Neural progenitor cell (in vitro differentiated cells): ENCODE data around the gene ADK. TPM values are rescaled to one million over a fixed set of nuclear protein-coding genes. Genes with fewer than 3 reads are reported as not detected.

Source experiments
- DNase-seq: peaks from one replicate; pipeline ENCODE4 v3.0.0-alpha.2; 2016; ENCODE audit warnings: low spot score
- H2AFZ ChIP-seq: fragments of 200-600 bp; sonication (generic); replicated peaks from 2 replicates; pipeline ENCODE4 v1.6.1; 2016; ENCODE audit warnings: antibody characterized with exemption
- H3F3A ChIP-seq: fragments of 200-600 bp; sonication (generic); 2 replicates; pipeline ENCODE4 v1.6.1; 2016; ENCODE audit warnings: antibody characterized with exemption, low read depth
- H3K27ac ChIP-seq: fragments of 200-600 bp; sonication (generic); 2 replicates; pipeline ENCODE4 v1.5.1; 2016; ENCODE audit warnings: mild to moderate bottlenecking
- H3K27me3 ChIP-seq: fragments of 200-600 bp; sonication (generic); 2 replicates; pipeline ENCODE4 v1.6.1; 2016; ENCODE audit warnings: mild to moderate bottlenecking, moderate library complexity
- H3K36me3 ChIP-seq: fragments of 200-600 bp; sonication (generic); 2 replicates; pipeline ENCODE4 v1.5.1; 2016
- H3K4me1 ChIP-seq: fragments of 200-600 bp; sonication (generic); 2 replicates; pipeline ENCODE4 v1.6.1; 2016; ENCODE audit warnings: mixed run types
- H3K4me2 ChIP-seq: fragments of 200-600 bp; sonication (generic); 2 replicates; pipeline ENCODE4 v1.6.1; 2016
- H3K4me3 ChIP-seq: fragments of 200-600 bp; sonication (generic); 2 replicates; pipeline ENCODE4 v1.5.1; 2016
- H3K79me2 ChIP-seq: fragments of 200-600 bp; sonication (generic); 2 replicates; pipeline ENCODE4 v1.6.1; 2016; ENCODE audit warnings: low read depth
- H3K9ac ChIP-seq: fragments of 200-600 bp; sonication (generic); 2 replicates; pipeline ENCODE4 v1.6.1; 2016
- H3K9me3 ChIP-seq: fragments of 200-600 bp; sonication (generic); 2 replicates; pipeline ENCODE4 v1.5.1; 2016; ENCODE audit warnings: low read depth
- H4K20me1 ChIP-seq: fragments of 200-600 bp; sonication (generic); 2 replicates; pipeline ENCODE4 v1.6.1; 2016; ENCODE audit warnings: low read depth
- H3K27ac Mint-ChIP-seq: 3 replicates; pipeline ENCODE4 v1.8.0; 2021; ENCODE audit warnings: mixed read lengths
- H3K27me3 Mint-ChIP-seq: 2 replicates; pipeline ENCODE4 v1.8.0; 2022; ENCODE audit warnings: low read depth, mild to moderate bottlenecking, inconsistent platforms, moderate library complexity, mixed read lengths; ENCODE audit not compliant: insufficient read depth
- H3K36me3 Mint-ChIP-seq: 3 replicates; pipeline ENCODE4 v1.8.0; 2021; ENCODE audit warnings: mixed read lengths
- H3K4me1 Mint-ChIP-seq: 3 replicates; pipeline ENCODE4 v1.8.0; 2021; ENCODE audit warnings: mixed read lengths
- H3K4me3 Mint-ChIP-seq: 3 replicates; pipeline ENCODE4 v1.8.0; 2021; ENCODE audit warnings: mild to moderate bottlenecking, moderate library complexity, mixed read lengths
- H3K9me3 Mint-ChIP-seq: 3 replicates; pipeline ENCODE4 v1.8.0; 2020; ENCODE audit warnings: mixed read lengths
- CTCF ChIP-seq: fragments of 200-600 bp; sonication (generic); IDR thresholded peaks from 2 replicates; pipeline ENCODE4 v1.5.1; 2017; ENCODE audit warnings: antibody characterized with exemption, mild to moderate bottlenecking
- EZH2 ChIP-seq: fragments of 200-600 bp; sonication (generic); IDR thresholded peaks from 2 replicates; pipeline ENCODE4 v1.6.1; 2017; ENCODE audit warnings: antibody characterized with exemption, mild to moderate bottlenecking, moderate library complexity
- EZH2phosphoT487 ChIP-seq: fragments of 200-600 bp; sonication (generic); IDR thresholded peaks from 2 replicates; pipeline ENCODE4 v1.6.1; 2017; ENCODE audit warnings: antibody characterized with exemption
- total RNA-seq: library from RNA; depleted of rRNA; stranded (reverse); fragments of >200 nt; gene quantifications from 2 replicates; pipeline ENCODE4 v1.2.3, GENCODE V29; 2015; ENCODE audit warnings: low replicate concordance

Gene ADK
- total RNA-seq, 1 donor from 2014 or later = 50.9 TPM

- Mint-ChIP-seq H3K27ac (no peak overlapping the region), H3K4me1 (no peaks in the 10 kb centered on the region), H3K4me3 (no peak overlapping the region), H3K9me3 (no peaks in the 10 kb centered on the region), H3K27me3 (peaks cover 3% of the 10 kb centered on the region), H3K36me3 (peaks cover 4% of the 10 kb centered on the region)
- Histone ChIP-seq H3K4me1 (no peaks in the 10 kb centered on the region), H3K9ac (no peak overlapping the region), H3K79me2 (no peaks in the 10 kb centered on the region), H3K36me3 (no peaks in the 10 kb centered on the region), H3K27ac (no peak overlapping the region), H3K4me2 (no peak overlapping the region), H2AFZ (no peak overlapping the region), H3K27me3 (no peaks in the 10 kb centered on the region), H4K20me1 (no peaks in the 10 kb centered on the region), H3F3A (no peaks in the 10 kb centered on the region), H3K4me3 (no peak overlapping the region), H3K9me3 (no peaks in the 10 kb centered on the region)
- TF ChIP-seq EZH2 = no peak
- no peak for TF ChIP-seq CTCF
- no peak for TF ChIP-seq EZH2phosphoT487
- DNase-seq = no peak
These were observed 554.4 kb downstream of the ADK start for GRCh38 chr10:74705358-74705980.

GRCh38 chr10:74706966-74707365 is 555.9 kb downstream of the ADK start:
- no peak for DNase-seq
- no peak overlapping the region for H3K4me3 Mint-ChIP-seq
- H3K9me3 ChIP-seq = no peaks in the 10 kb centered on the region
- peaks cover 3% of the 10 kb centered on the region for H3K27me3 Mint-ChIP-seq
- no peaks in the 10 kb centered on the region for H3K27me3 ChIP-seq
- H4K20me1 ChIP-seq = no peaks in the 10 kb centered on the region
- H3K79me2 ChIP-seq = no peaks in the 10 kb centered on the region
- no peak overlapping the region for H2AFZ ChIP-seq
- peaks cover 4% of the 10 kb centered on the region for H3K36me3 Mint-ChIP-seq
- H3K4me1 ChIP-seq = no peaks in the 10 kb centered on the region
- H3K27ac Mint-ChIP-seq = no peak overlapping the region
- H3K9me3 Mint-ChIP-seq = no peaks in the 10 kb centered on the region
- H3K27ac ChIP-seq = no peak overlapping the region
- H3K36me3 ChIP-seq = no peaks in the 10 kb centered on the region
- no peaks in the 10 kb centered on the region for H3K4me1 Mint-ChIP-seq
- H3K9ac ChIP-seq = no peak overlapping the region
- no peak for TF ChIP-seq CTCF
- no peak for TF ChIP-seq EZH2phosphoT487
- no peak for TF ChIP-seq EZH2
- no peaks in the 10 kb centered on the region for H3F3A ChIP-seq
- H3K4me3 ChIP-seq = no peak overlapping the region
- H3K4me2 ChIP-seq = no peak overlapping the region

GRCh38 chr10:74708246-74708645 is 557.2 kb downstream of the ADK start:
- H3K27ac ChIP-seq = no peak overlapping the region
- H2AFZ ChIP-seq = no peak overlapping the region
- Mint-ChIP-seq H3K9me3 (no peaks in the 10 kb centered on the region), H3K36me3 (peaks cover 4% of the 10 kb centered on the region), H3K4me3 (no peak overlapping the region), H3K4me1 (no peaks in the 10 kb centered on the region), H3K27me3 (peaks cover 3% of the 10 kb centered on the region), H3K27ac (no peak overlapping the region)
- H3K36me3 ChIP-seq = no peaks in the 10 kb centered on the region
- no peak for DNase-seq
- TF ChIP-seq EZH2 (no peak), EZH2phosphoT487 (no peak), CTCF (no peak)
- no peaks in the 10 kb centered on the region for H3K9me3 ChIP-seq
- H3K79me2 ChIP-seq = no peaks in the 10 kb centered on the region
- H3K4me2 ChIP-seq = no peak overlapping the region
- H3K4me1 ChIP-seq = no peaks in the 10 kb centered on the region
- H3K27me3 ChIP-seq = no peaks in the 10 kb centered on the region
- H3F3A ChIP-seq = no peaks in the 10 kb centered on the region
- H4K20me1 ChIP-seq = no peaks in the 10 kb centered on the region
- H3K9ac ChIP-seq = no peak overlapping the region
- no peak overlapping the region for H3K4me3 ChIP-seq
